Lower lobe of right lung (tissue), 2 donors: ENCODE measurements around the gene MMP28. TPM values are rescaled to one million over a fixed set of nuclear protein-coding genes. Genes with fewer than 3 reads are reported as not detected.

Experiments used
- ATAC-seq, 2 donors: fragments of 200-7000 bp; cut with Tn5 transposase; one replicate each; pipeline ENCODE4 v1.9.1; 2020 to 2022; ENCODE audit warnings: mild to moderate bottlenecking in 2 of 2, moderate library complexity in 2 of 2
- DNase-seq: peaks from one replicate; pipeline ENCODE4 v3.0.0-alpha.2; 2020
- H3K27ac ChIP-seq: fragments of 200-600 bp; one replicate; pipeline ENCODE4 v1.8.0; 2022
- H3K27me3 ChIP-seq: fragments of 200-600 bp; one replicate; pipeline ENCODE4 v1.8.0; 2022; ENCODE audit warnings: low read depth
- H3K36me3 ChIP-seq: fragments of 200-600 bp; one replicate; pipeline ENCODE4 v1.8.0; 2022; ENCODE audit warnings: mild to moderate bottlenecking
- H3K4me1 ChIP-seq: fragments of 200-600 bp; one replicate; pipeline ENCODE4 v1.8.0; 2022
- H3K4me3 ChIP-seq: fragments of 200-600 bp; one replicate; pipeline ENCODE4 v1.8.0; 2022; ENCODE audit warnings: mild to moderate bottlenecking
- H3K9me3 ChIP-seq: fragments of 200-600 bp; one replicate; pipeline ENCODE4 v1.8.0; 2022
- CTCF ChIP-seq: fragments of 200-600 bp; IDR thresholded peaks from one replicate; pipeline ENCODE4 v1.8.0; 2022; ENCODE audit warnings: antibody characterized with exemption, mild to moderate bottlenecking
- intact Hi-C: fragments of 100-400 bp; cut with DNase I; formaldehyde crosslinking; loops from one replicate; pipeline ENCODE4 v1.11.0; 2022
- total RNA-seq: library from RNA; stranded (reverse); fragmentation: NEBNext Ultra II Directional; extraction: Animal tissue kit (Norgen Biotek cat#: 25700); gene quantifications from one replicate; pipeline ENCODE4 v1.2.1, GENCODE V29; 2021
- donor health status: DM: no; HTN: yes; CAD: no; lungs with severe emphysema.

The MMP28 gene
- total RNA-seq, 1 donor from 2014 or later = 40.9 TPM

GRCh38 chr17:35750526-35751395 is 44.7 kb downstream of the MMP28 start:
- no peak for ATAC-seq

DNA sequence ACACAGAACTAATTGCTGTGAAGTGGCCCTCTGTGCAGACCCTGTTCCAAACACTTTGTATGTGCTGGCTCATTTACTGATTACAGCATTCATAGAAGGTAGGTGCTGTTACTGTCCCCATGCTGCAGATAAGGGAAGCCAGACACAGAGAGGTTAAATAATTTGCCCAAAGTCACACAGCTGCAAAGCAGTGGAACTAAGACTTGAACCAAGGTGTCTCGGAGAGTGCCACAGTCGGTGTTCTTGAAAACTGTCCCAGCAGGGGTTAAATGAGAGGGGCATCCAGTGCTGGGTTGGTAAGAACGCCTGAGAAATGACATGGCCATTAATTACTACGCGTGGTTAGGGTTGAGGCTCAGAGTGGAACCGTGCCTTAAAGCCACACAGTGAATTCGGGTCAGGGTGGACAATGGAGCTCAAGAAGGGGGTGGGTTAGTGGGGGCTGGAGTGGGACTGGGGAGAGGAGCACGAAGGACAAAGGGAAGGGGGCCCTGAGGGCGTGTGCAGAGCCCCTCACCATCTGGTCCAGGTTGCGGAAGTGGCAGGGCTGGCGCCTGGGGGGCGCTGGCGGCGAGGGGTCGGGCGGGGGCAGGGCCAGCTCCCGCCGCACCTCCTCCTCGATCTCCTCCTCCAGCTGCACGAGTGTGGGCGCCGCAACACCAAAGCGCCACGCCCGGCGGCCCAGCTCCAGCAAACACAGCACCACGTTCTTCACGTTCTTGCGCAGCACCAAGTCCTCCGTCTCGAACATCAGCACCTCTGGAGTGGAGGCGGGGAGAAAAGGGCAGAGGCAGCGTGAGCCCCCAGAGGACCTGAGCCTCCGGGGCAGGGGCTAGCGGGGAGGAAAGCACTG is 45.7 kb downstream of the MMP28 start:
- no peak for ATAC-seq
- H3K36me3 ChIP-seq = no peaks in the 10 kb centered on the region
- TF ChIP-seq CTCF = no peak
- intact Hi-C loops = loop anchor here (10.0 kb wide), 1 partner anchor 135 kb away; no protein-coding TSS in a partner anchor
- no peaks in the 10 kb centered on the region for H3K9me3 ChIP-seq
- H3K4me1 ChIP-seq = peaks cover 6% of the 10 kb centered on the region
- DNase-seq = no peak
- H3K27me3 ChIP-seq = peaks cover 36% of the 10 kb centered on the region
- H3K4me3 ChIP-seq = no peak overlapping the region
- H3K27ac ChIP-seq = no peak overlapping the region

More at GRCh38 chr17:35750526-35751395, 44.7 kb downstream of the MMP28 start:
- Histone ChIP-seq H3K9me3 (no peaks in the 10 kb centered on the region), H3K27me3 (peaks cover 36% of the 10 kb centered on the region), H3K4me3 (no peak overlapping the region), H3K4me1 (peaks cover 6% of the 10 kb centered on the region), H3K27ac (no peak overlapping the region), H3K36me3 (no peaks in the 10 kb centered on the region)
- intact Hi-C loops = no loop called here
- DNase-seq = no peak
- no peak for TF ChIP-seq CTCF

GRCh38 chr17:35748979-35749378 is 46.5 kb downstream of the MMP28 start:
- ATAC-seq = no peak
- no peak for DNase-seq
- H3K4me3 ChIP-seq = no peak overlapping the region
- intact Hi-C loops = loop anchor here (10.0 kb wide), 1 partner anchor 134 kb away; no protein-coding TSS in a partner anchor
- peaks cover 6% of the 10 kb centered on the region for H3K4me1 ChIP-seq
- peaks cover 36% of the 10 kb centered on the region for H3K27me3 ChIP-seq
- no peaks in the 10 kb centered on the region for H3K36me3 ChIP-seq
- H3K27ac ChIP-seq = no peak overlapping the region
- H3K9me3 ChIP-seq = no peaks in the 10 kb centered on the region
- TF ChIP-seq CTCF = no peak

- Histone ChIP-seq H3K27me3 (peaks cover 36% of the 10 kb centered on the region), H3K9me3 (no peaks in the 10 kb centered on the region), H3K4me1 (peaks cover 6% of the 10 kb centered on the region), H3K27ac (no peak overlapping the region), H3K4me3 (no peak overlapping the region), H3K36me3 (no peaks in the 10 kb centered on the region)
- no peak for TF ChIP-seq CTCF
- ATAC-seq (peak; percentile 41 to 50), DNase-seq (no peak)
- intact Hi-C loops = loop anchor here (10.0 kb wide), 1 partner anchor 134 kb away; no protein-coding TSS in a partner anchor
Observed at GRCh38 chr17:35748341-35748841, 47.0 kb downstream of the MMP28 start.

GRCh38 chr17:35747540-35748017 is 47.9 kb downstream of the MMP28 start:
- Histone ChIP-seq H3K36me3 (no peaks in the 10 kb centered on the region), H3K27ac (no peak overlapping the region), H3K27me3 (peaks cover 42% of the 10 kb centered on the region), H3K9me3 (no peaks in the 10 kb centered on the region), H3K4me3 (no peak overlapping the region), H3K4me1 (peaks cover 6% of the 10 kb centered on the region)
- intact Hi-C loops = loop anchor here (10.0 kb wide), 1 partner anchor 133 kb away; no protein-coding TSS in a partner anchor
- peak; percentile 83 to 88 for ATAC-seq
- peak; percentile 72 for DNase-seq
- peak; percentile 88 for TF ChIP-seq CTCF
